Endothelial cell of umbilical vein (primary cell): Measurements from ENCODE around the gene PRDM16. TPM values are rescaled to one million over a fixed set of nuclear protein-coding genes. Genes with fewer than 3 reads are reported as not detected.

Experiments
- BruUV-seq: library from RNA; stranded (reverse); fragments of 400-500 nt; replicated peaks from 2 replicates; lab custom pipeline; 2021; lab: Mats Ljungman, UMichigan
- CTCF ChIA-PET: fragments of 300-600, 350-600 bp; sonication (Branson Sonifier 250); formaldehyde crosslinking; loops from one replicate; lab custom pipeline; 2021; ENCODE audit warnings: antibody characterized with exemption, inconsistent platforms; lab: Charles Lee
- POLR2A ChIA-PET: fragments of 300-600, 350-600 bp; sonication (Branson Sonifier 250); formaldehyde crosslinking; loops from one replicate; lab custom pipeline; 2021; ENCODE audit warnings: antibody characterized with exemption, inconsistent platforms; lab: Charles Lee
- DNase-seq: peaks from one replicate; pipeline ENCODE4 v3.0.0-alpha.2; 2011; ENCODE audit warnings: low read depth, low spot score
- FAIRE-seq: peaks from 2 replicates; lab custom pipeline; 2011; peaks lifted over from hg19 to GRCh38; lab: Jason Lieb, UNC
- H2AFZ ChIP-seq: 2 replicates; pipeline ENCODE4 v1.6.0; 2012; ENCODE audit warnings: low read depth, low read length, control low read depth, inconsistent platforms
- H3K27ac ChIP-seq: 2 replicates; pipeline ENCODE4 v1.5.1; 2011; ENCODE audit warnings: low read depth, mild to moderate bottlenecking, control low read depth, low read length, moderate library complexity; ENCODE audit not compliant: insufficient read depth
- H3K27me3 ChIP-seq, 2 experiments: 2 replicates each; pipeline versions ENCODE4 v1.6.0 to v1.6.1; 2011; ENCODE audit warnings: low read length in 2 of 2, mixed read lengths in 1 of 2; ENCODE audit not compliant: control insufficient read depth in 2 of 2, insufficient read depth in 2 of 2
- H3K36me3 ChIP-seq, 2 experiments: 2 replicates in 1 of 2; 3 replicates in 1 of 2; pipeline ENCODE4 v1.5.1; 2011; ENCODE audit warnings: low read length in 2 of 2, mild to moderate bottlenecking in 1 of 2, moderate library complexity in 1 of 2; ENCODE audit not compliant: control insufficient read depth in 2 of 2, insufficient read depth in 2 of 2; ENCODE audit errors: extremely low read depth in 1 of 2
- H3K4me1 ChIP-seq: 3 replicates; pipeline ENCODE4 v1.5.1; 2011; ENCODE audit warnings: mild to moderate bottlenecking, low read length; ENCODE audit not compliant: control insufficient read depth, insufficient read depth; ENCODE audit errors: extremely low read depth
- H3K4me2 ChIP-seq: 2 replicates; pipeline ENCODE4 v1.6.1; 2011; ENCODE audit warnings: low read length, control low read depth, mixed read lengths; ENCODE audit not compliant: insufficient read depth
- H3K4me3 ChIP-seq, 3 experiments: fragments of 200-600 bp in 1 of 3; sonication (generic), shearing (Covaris generic) in 1 of 3; replicated peaks in 1 of 3; 2 replicates each; pipeline ENCODE4 v1.5.1; 2011 to 2016; ENCODE audit warnings: control low read depth in 3 of 3, low read length in 3 of 3, mild to moderate bottlenecking in 2 of 3, inconsistent platforms in 1 of 3, low read depth in 1 of 3, moderate library complexity in 1 of 3; ENCODE audit not compliant: insufficient read depth in 1 of 3
- H3K79me2 ChIP-seq: 2 replicates; pipeline ENCODE4 v1.6.0; 2012; ENCODE audit warnings: low read length, inconsistent platforms; ENCODE audit not compliant: control insufficient read depth, insufficient read depth
- H3K9ac ChIP-seq: replicated peaks from 2 replicates; pipeline ENCODE3; 2011; ENCODE audit warnings: low read length, control low read depth; ENCODE audit not compliant: insufficient read depth; ENCODE audit errors: extremely low read depth
- H3K9me1 ChIP-seq: replicated peaks from 3 replicates; pipeline ENCODE4 v1.6.0; 2011; ENCODE audit warnings: mild to moderate bottlenecking, low read length; ENCODE audit not compliant: control insufficient read depth, insufficient read depth; ENCODE audit errors: extremely low read depth
- H3K9me3 ChIP-seq: replicated peaks from 2 replicates; pipeline ENCODE4 v1.5.1; 2012; ENCODE audit warnings: low read length, inconsistent platforms; ENCODE audit not compliant: control insufficient read depth, insufficient read depth
- H4K20me1 ChIP-seq: replicated peaks from 2 replicates; pipeline ENCODE3; 2011; ENCODE audit warnings: mild to moderate bottlenecking, low read length; ENCODE audit not compliant: control insufficient read depth, insufficient read depth; ENCODE audit errors: extremely low read depth
- EZH2 ChIP-seq: IDR thresholded peaks from 2 replicates; pipeline ENCODE4 v1.6.1; 2012; ENCODE audit warnings: borderline replicate concordance, low read depth, mild to moderate bottlenecking, moderate library complexity, low read length, inconsistent platforms; ENCODE audit not compliant: severe bottlenecking
- FOS ChIP-seq: IDR thresholded peaks from 2 replicates; pipeline ENCODE4 v1.6.1; 2011; ENCODE audit warnings: mild to moderate bottlenecking, low read length, moderate library complexity, borderline replicate concordance; ENCODE audit not compliant: insufficient read depth
- MYC ChIP-seq: IDR thresholded peaks from one replicate; pipeline ENCODE4 v1.6.1; 2011; ENCODE audit warnings: mild to moderate bottlenecking, low read depth, low read length
- POLR2A ChIP-seq: IDR thresholded peaks from 2 replicates; pipeline ENCODE4 v1.6.1; 2012; ENCODE audit warnings: low read depth, mild to moderate bottlenecking, control low read depth, low read length
- POLR2AphosphoS5 ChIP-seq: IDR thresholded peaks from 2 replicates; pipeline ENCODE4 v1.6.1; 2012; ENCODE audit warnings: low read depth, mild to moderate bottlenecking, control low read depth, low read length, moderate library complexity; ENCODE audit not compliant: insufficient read depth
- dilution Hi-C: fragments of 300-500 bp; cut with MboI; formaldehyde crosslinking; loops from one replicate; pipeline ENCODE4 v1.15.0; 2019; ENCODE audit warnings: low sequenced_read_pairs; ENCODE audit not compliant: extremely low pct_ligation_motif_present
- intact Hi-C: fragments of 100-400 bp; cut with micrococcal nuclease; formaldehyde crosslinking; loops from one replicate; pipeline ENCODE4 v1.10.0; 2022
- polyA plus RNA-seq, 4 experiments: library from polyadenylated mRNA; depleted of rRNA in 3 of 4; stranded (reverse) in 3 of 4; unstranded in 1 of 4; fragments of >200 nt; gene quantifications; 2 replicates each; pipeline versions ENCODE4 v1.2.1 to v1.2.3, GENCODE V29; 2011 to 2012; ENCODE audit warnings: missing spikeins in 1 of 4
- total RNA-seq: library from RNA; stranded (reverse); gene quantifications from 2 replicates; pipeline ENCODE4 v1.2.3, GENCODE V29; 2021
- TF ChIP-seq, protein P1 (sequence below): IDR thresholded peaks from 2 replicates; pipeline ENCODE4 v1.6.1; 2011; ENCODE audit not compliant: insufficient read depth, insufficient read length
- TF ChIP-seq, protein P2 (sequence below), 2 donors: IDR thresholded peaks; 1 replicate in 1 of 2; 2 replicates in 1 of 2; pipeline ENCODE4 v1.5.1; 2011; ENCODE audit warnings: low read length in 2 of 2, mild to moderate bottlenecking in 2 of 2, moderate library complexity in 2 of 2, control low read depth in 1 of 2, inconsistent platforms in 1 of 2, low read depth in 1 of 2; ENCODE audit not compliant: insufficient read depth in 1 of 2; ENCODE audit errors: extremely low read depth in 1 of 2

The PRDM16 gene
- total and polyA plus RNA-seq, 2 donors (not counting 3 experiments of a cell fraction or from before 2014, with no cell fraction given): not detected

DNA sequence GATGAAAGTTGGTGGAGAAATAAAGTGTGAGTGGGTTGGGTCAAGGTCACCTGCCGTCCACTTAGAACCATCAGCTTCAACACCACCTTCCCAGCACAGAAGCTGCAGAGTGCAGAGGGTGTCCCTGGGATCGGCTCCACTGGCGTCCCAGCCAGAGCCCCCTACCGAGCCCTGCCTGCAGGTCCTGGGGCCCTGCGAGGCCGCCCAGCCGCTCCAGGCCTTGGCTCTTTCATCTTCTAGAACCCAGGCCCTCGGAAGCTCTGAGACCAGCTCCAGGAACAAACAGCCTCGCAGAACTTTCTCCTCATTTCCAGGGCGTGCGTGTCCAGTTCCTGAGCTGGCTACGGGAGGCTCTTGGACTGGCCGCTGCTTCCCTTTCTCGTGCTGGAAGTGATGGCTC is 166.0 kb downstream of the PRDM16 start:
- FAIRE-seq: no peak
- no peak for DNase-seq

GRCh38 chr1:3235496-3235895 is 166.5 kb downstream of the PRDM16 start:
- H3K36me3 ChIP-seq: no peaks in the 10 kb centered on the region
- no peak overlapping the region for H3K27ac ChIP-seq
- TF ChIP-seq FOS (no peak), POLR2A (no peak), EZH2 (no peak), POLR2AphosphoS5 (no peak), MYC (no peak)
- TF ChIP-seq, protein P1, sequence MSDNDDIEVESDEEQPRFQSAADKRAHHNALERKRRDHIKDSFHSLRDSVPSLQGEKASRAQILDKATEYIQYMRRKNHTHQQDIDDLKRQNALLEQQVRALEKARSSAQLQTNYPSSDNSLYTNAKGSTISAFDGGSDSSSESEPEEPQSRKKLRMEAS: no peak
- TF ChIP-seq, protein P2, sequence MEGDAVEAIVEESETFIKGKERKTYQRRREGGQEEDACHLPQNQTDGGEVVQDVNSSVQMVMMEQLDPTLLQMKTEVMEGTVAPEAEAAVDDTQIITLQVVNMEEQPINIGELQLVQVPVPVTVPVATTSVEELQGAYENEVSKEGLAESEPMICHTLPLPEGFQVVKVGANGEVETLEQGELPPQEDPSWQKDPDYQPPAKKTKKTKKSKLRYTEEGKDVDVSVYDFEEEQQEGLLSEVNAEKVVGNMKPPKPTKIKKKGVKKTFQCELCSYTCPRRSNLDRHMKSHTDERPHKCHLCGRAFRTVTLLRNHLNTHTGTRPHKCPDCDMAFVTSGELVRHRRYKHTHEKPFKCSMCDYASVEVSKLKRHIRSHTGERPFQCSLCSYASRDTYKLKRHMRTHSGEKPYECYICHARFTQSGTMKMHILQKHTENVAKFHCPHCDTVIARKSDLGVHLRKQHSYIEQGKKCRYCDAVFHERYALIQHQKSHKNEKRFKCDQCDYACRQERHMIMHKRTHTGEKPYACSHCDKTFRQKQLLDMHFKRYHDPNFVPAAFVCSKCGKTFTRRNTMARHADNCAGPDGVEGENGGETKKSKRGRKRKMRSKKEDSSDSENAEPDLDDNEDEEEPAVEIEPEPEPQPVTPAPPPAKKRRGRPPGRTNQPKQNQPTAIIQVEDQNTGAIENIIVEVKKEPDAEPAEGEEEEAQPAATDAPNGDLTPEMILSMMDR (IDR thresholded peaks at IDR 0.05; ENCODE audit: extremely low read depth in 1 of 2, insufficient read depth in 1 of 2, low read depth in 1 of 2, low read length in 2 of 2): no peak
- no peak overlapping the region for H3K4me2 ChIP-seq
- intact Hi-C loops: no loop called here
- no peaks in the 10 kb centered on the region for H3K27me3 ChIP-seq
- ChIA-PET POLR2A (no interaction called here), CTCF (no interaction called here)
- H2AFZ ChIP-seq: no peak overlapping the region
- H3K9me1 ChIP-seq: no peaks in the 10 kb centered on the region
- H3K9ac ChIP-seq: no peak overlapping the region
- DNase-seq (no peak), FAIRE-seq (no peak)
- no peaks in the 10 kb centered on the region for H3K79me2 ChIP-seq
- dilution Hi-C loops: no loop called here
- no peaks in the 10 kb centered on the region for H4K20me1 ChIP-seq
- no peaks in the 10 kb centered on the region for H3K4me1 ChIP-seq
- BruUV-seq: no TSS peak
- H3K4me3 ChIP-seq: no peak overlapping the region
- no peaks in the 10 kb centered on the region for H3K9me3 ChIP-seq

More for the DNA sequence above, 166.0 kb downstream of the PRDM16 start:
- Histone ChIP-seq H3K9me3 (no peaks in the 10 kb centered on the region), H3K9me1 (no peaks in the 10 kb centered on the region), H2AFZ (no peak overlapping the region), H3K4me2 (no peak overlapping the region), H3K4me1 (no peaks in the 10 kb centered on the region), H4K20me1 (no peaks in the 10 kb centered on the region), H3K79me2 (no peaks in the 10 kb centered on the region), H3K9ac (no peak overlapping the region), H3K36me3 (no peaks in the 10 kb centered on the region), H3K27me3 (no peaks in the 10 kb centered on the region), H3K27ac (no peak overlapping the region), H3K4me3 (no peak overlapping the region)
- CTCF ChIA-PET: no interaction called here
- POLR2A ChIA-PET: no interaction called here
- BruUV-seq: no TSS peak
- dilution Hi-C loops: no loop called here
- intact Hi-C loops: no loop called here
- no peak for TF ChIP-seq POLR2AphosphoS5
- TF ChIP-seq, protein P1: no peak
